ENCODE results near the gene DPYD.
A peak's percentile ranks its signal among the peaks of the same experiment; 100 is the strongest.

Gene DPYD

GRCh38 chr1:97041026-97041425 lies 879.8 kb downstream of the DPYD start:
- Histone ChIP-seq H3K4me3 (ENCODE audit: low read length) (no peak overlapping the region), H2AFZ (ENCODE audit: low read length) (no peak overlapping the region), H3K36me3 (replicated peaks; ENCODE audit: insufficient read depth, low read length) (no peaks in the 10 kb centered on the region), H3F3A (ENCODE audit: insufficient read depth, low read length) (no peaks in the 10 kb centered on the region; the same call in 1 of the 2 replicates), H3K79me2 (ENCODE audit: low read length) (no peaks in the 10 kb centered on the region), H3K27ac (ENCODE audit: low read length) (no peak overlapping the region), H3K9ac (ENCODE audit: low read length) (no peak overlapping the region), H3K27me3 (replicated peaks; ENCODE audit: insufficient read depth, low read length) (no peaks in the 10 kb centered on the region; the same call in 1 of the 2 replicates), H4K20me1 (ENCODE audit: insufficient read depth, low read length) (no peaks in the 10 kb centered on the region), H3K4me1 (ENCODE audit: low read length) (no peaks in the 10 kb centered on the region), H3K4me2 (ENCODE audit: low read depth, low read length) (no peak overlapping the region), H3K9me2 (replicated peaks; ENCODE audit: insufficient read depth, low read length) (no peaks in the 10 kb centered on the region), H3K9me3 (replicated peaks; ENCODE audit: insufficient read depth, low read length) (no peaks in the 10 kb centered on the region)
- no peak for DNase-seq
- no peak for TF ChIP-seq CTCF (IDR thresholded peaks at IDR 0.05; ENCODE audit: low read length)
- TF ChIP-seq EZH2phosphoT487 (IDR thresholded peaks at IDR 0.05; ENCODE audit: low read length): no peak
- TF ChIP-seq EZH2 (optimal IDR thresholded peaks at IDR 0.05; ENCODE audit: low read depth, low read length): no peak

- no peak for TF ChIP-seq EZH2 (optimal IDR thresholded peaks at IDR 0.05; ENCODE audit: low read depth, low read length)
- Histone ChIP-seq H4K20me1 (ENCODE audit: insufficient read depth, low read length) (no peaks in the 10 kb centered on the region), H3K79me2 (ENCODE audit: low read length) (no peaks in the 10 kb centered on the region), H3K27ac (ENCODE audit: low read length) (no peak overlapping the region), H3K27me3 (replicated peaks; ENCODE audit: insufficient read depth, low read length) (no peaks in the 10 kb centered on the region; the same call in 1 of the 2 replicates), H3K4me3 (ENCODE audit: low read length) (no peak overlapping the region), H3K9ac (ENCODE audit: low read length) (no peak overlapping the region), H3K36me3 (replicated peaks; ENCODE audit: insufficient read depth, low read length) (no peaks in the 10 kb centered on the region), H3F3A (ENCODE audit: insufficient read depth, low read length) (no peaks in the 10 kb centered on the region; the same call in 1 of the 2 replicates), H2AFZ (ENCODE audit: low read length) (no peak overlapping the region), H3K4me1 (ENCODE audit: low read length) (no peaks in the 10 kb centered on the region), H3K4me2 (ENCODE audit: low read depth, low read length) (no peak overlapping the region), H3K9me2 (replicated peaks; ENCODE audit: insufficient read depth, low read length) (no peaks in the 10 kb centered on the region), H3K9me3 (replicated peaks; ENCODE audit: insufficient read depth, low read length) (no peaks in the 10 kb centered on the region)
- DNase-seq: peak; percentile 41
These were observed 882.4 kb downstream of the DPYD start for GRCh38 chr1:97038410-97038809.

GRCh38 chr1:97034651-97035050 lies 886.2 kb downstream of the DPYD start:
- no peak for DNase-seq
- Histone ChIP-seq H4K20me1 (ENCODE audit: insufficient read depth, low read length) (no peaks in the 10 kb centered on the region), H3K9me2 (replicated peaks; ENCODE audit: insufficient read depth, low read length) (no peaks in the 10 kb centered on the region), H3F3A (ENCODE audit: insufficient read depth, low read length) (no peaks in the 10 kb centered on the region; the same call in 1 of the 2 replicates), H3K36me3 (replicated peaks; ENCODE audit: insufficient read depth, low read length) (no peaks in the 10 kb centered on the region), H3K79me2 (ENCODE audit: low read length) (no peaks in the 10 kb centered on the region), H3K9me3 (replicated peaks; ENCODE audit: insufficient read depth, low read length) (no peaks in the 10 kb centered on the region), H2AFZ (ENCODE audit: low read length) (no peak overlapping the region), H3K9ac (ENCODE audit: low read length) (no peak overlapping the region), H3K27me3 (replicated peaks; ENCODE audit: insufficient read depth, low read length) (no peaks in the 10 kb centered on the region; the same call in 1 of the 2 replicates), H3K4me3 (ENCODE audit: low read length) (no peak overlapping the region), H3K4me1 (ENCODE audit: low read length) (no peaks in the 10 kb centered on the region), H3K4me2 (ENCODE audit: low read depth, low read length) (no peak overlapping the region), H3K27ac (ENCODE audit: low read length) (no peak overlapping the region)
- TF ChIP-seq CTCF (IDR thresholded peaks at IDR 0.05; ENCODE audit: low read length): no peak
- TF ChIP-seq EZH2phosphoT487 (IDR thresholded peaks at IDR 0.05; ENCODE audit: low read length): no peak
- no peak for TF ChIP-seq EZH2 (optimal IDR thresholded peaks at IDR 0.05; ENCODE audit: low read depth, low read length)

- H3K36me3 ChIP-seq (replicated peaks; ENCODE audit: insufficient read depth, low read length): no peaks in the 10 kb centered on the region
- H3K79me2 ChIP-seq (ENCODE audit: low read length): no peaks in the 10 kb centered on the region
- H3K9me2 ChIP-seq (replicated peaks; ENCODE audit: insufficient read depth, low read length): no peaks in the 10 kb centered on the region
- TF ChIP-seq EZH2phosphoT487 (IDR thresholded peaks at IDR 0.05; ENCODE audit: low read length): no peak
- TF ChIP-seq EZH2 (optimal IDR thresholded peaks at IDR 0.05; ENCODE audit: low read depth, low read length): no peak
- TF ChIP-seq CTCF (IDR thresholded peaks at IDR 0.05; ENCODE audit: low read length): no peak
- no peaks in the 10 kb centered on the region for H3K9me3 ChIP-seq (replicated peaks; ENCODE audit: insufficient read depth, low read length)
- no peaks in the 10 kb centered on the region; the same call in 1 of the 2 replicates for H3F3A ChIP-seq (ENCODE audit: insufficient read depth, low read length)
- no peaks in the 10 kb centered on the region for H3K4me1 ChIP-seq (ENCODE audit: low read length)
- no peak for DNase-seq
- H3K9ac ChIP-seq (ENCODE audit: low read length): no peak overlapping the region
- H3K4me2 ChIP-seq (ENCODE audit: low read depth, low read length): no peak overlapping the region
- no peak overlapping the region for H3K27ac ChIP-seq (ENCODE audit: low read length)
- H4K20me1 ChIP-seq (ENCODE audit: insufficient read depth, low read length): no peaks in the 10 kb centered on the region
- no peak overlapping the region for H2AFZ ChIP-seq (ENCODE audit: low read length)
- no peak overlapping the region for H3K4me3 ChIP-seq (ENCODE audit: low read length)
- no peaks in the 10 kb centered on the region for H3K27me3 ChIP-seq (replicated peaks; ENCODE audit: insufficient read depth, low read length)
These were observed 886.9 kb downstream of the DPYD start for GRCh38 chr1:97033949-97034348.
